GM06990 (cell line): ENCODE data around the gene HERC3.

ENCODE experiments used
- DNase-seq: peaks from one replicate; pipeline ENCODE4 v3.0.0-alpha.2; 2011; ENCODE audit not compliant: insufficient read length; ENCODE audit errors: extremely low read depth
- H3K27me3 ChIP-seq: replicated peaks from 2 replicates; pipeline ENCODE4 v1.6.0; 2011; ENCODE audit warnings: low read length; ENCODE audit not compliant: control insufficient read depth, insufficient read depth
- H3K36me3 ChIP-seq: 2 replicates; pipeline ENCODE4 v1.5.1; 2011; ENCODE audit warnings: low read length; ENCODE audit not compliant: control insufficient read depth, insufficient read depth
- H3K4me3 ChIP-seq: replicated peaks from 2 replicates; pipeline ENCODE4 v1.5.1; 2011; ENCODE audit warnings: low read depth, mild to moderate bottlenecking, control low read depth, low read length
- CTCF ChIP-seq: IDR thresholded peaks from 2 replicates; pipeline ENCODE4 v1.5.1; 2011; ENCODE audit warnings: low read length, control low read depth, mild to moderate bottlenecking, inconsistent platforms; ENCODE audit not compliant: insufficient read depth, poor library complexity, severe bottlenecking

The HERC3 gene

DNA sequence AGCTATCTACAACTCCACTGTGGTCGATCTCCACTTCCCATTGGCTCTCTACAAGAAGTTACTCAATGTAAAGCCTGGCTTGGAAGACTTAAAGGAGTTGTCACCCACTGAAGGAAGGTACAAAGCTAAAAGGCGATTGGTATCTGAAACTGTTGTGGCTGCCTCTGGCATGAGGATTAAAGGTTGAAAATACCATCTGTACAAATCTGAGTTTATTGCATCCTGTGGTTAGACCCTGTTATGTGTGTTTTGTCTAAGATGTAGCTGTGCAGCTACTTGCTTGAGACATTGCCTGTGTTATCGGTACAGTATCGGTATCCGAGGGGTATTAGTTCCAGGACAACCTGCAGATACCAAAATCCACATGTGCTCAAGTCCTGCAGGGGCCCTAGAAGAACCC is 88.9 kb downstream of the HERC3 start:
- H3K27me3 ChIP-seq, result no peaks in the 10 kb centered on the region
- H3K36me3 ChIP-seq, result no peaks in the 10 kb centered on the region; the same call in 1 of the 2 replicates
- TF ChIP-seq CTCF, result no peak
- H3K4me3 ChIP-seq, result no peak overlapping the region
- DNase-seq, result no peak

DNA sequence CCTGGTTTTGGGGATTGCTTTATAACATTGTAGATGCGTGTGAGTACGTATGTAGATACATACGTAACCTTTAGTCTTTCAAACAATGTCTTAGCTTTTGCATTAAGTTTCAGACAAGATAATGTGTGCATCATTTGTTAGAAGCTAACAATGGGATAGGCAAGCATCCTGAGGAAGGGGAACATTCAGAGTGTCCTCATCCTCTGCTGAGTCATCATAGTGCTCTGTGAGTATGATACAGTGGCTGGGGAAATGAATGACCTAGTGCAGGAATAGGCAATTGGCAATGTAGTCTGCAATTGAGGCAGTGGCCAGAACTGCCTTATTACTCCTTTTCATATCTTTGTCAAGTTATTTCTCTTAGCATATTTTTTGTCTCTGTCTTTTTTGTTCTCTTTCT is 98.1 kb downstream of the HERC3 start:
- DNase-seq, result no peak
- Histone ChIP-seq H3K4me3 (no peak overlapping the region), H3K36me3 (no peaks in the 10 kb centered on the region), H3K27me3 (no peaks in the 10 kb centered on the region)
- TF ChIP-seq CTCF, result no peak

DNA sequence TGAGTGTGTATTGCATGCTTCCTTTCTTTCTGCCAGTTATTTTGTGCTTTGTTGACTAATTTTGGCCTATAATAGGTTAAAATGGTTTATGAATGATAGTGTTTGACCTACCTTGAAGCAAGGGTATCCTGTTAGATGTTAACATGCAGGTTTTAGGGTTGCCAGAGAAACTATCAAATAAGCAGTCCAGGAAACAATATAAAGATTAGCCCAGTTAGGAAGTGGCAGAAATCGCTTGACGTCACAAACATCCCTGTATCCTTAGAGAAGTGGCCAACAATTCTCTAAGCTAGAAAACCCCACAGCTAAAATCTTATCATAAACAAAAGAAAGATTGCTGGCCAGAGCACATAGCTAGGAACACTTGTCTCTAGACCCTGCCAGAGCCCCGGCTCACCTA is 101.5 kb downstream of the HERC3 start:
- Histone ChIP-seq H3K36me3 (no peaks in the 10 kb centered on the region), H3K27me3 (no peaks in the 10 kb centered on the region), H3K4me3 (no peak overlapping the region)
- no peak for DNase-seq
- TF ChIP-seq CTCF, result no peak

GRCh38 chr4:88696630-88697029 is 104.3 kb downstream of the HERC3 start:
- no peak for DNase-seq
- H3K4me3 ChIP-seq, result no peak overlapping the region
- H3K27me3 ChIP-seq, result no peaks in the 10 kb centered on the region
- no peak for TF ChIP-seq CTCF
- no peaks in the 10 kb centered on the region for H3K36me3 ChIP-seq

GRCh38 chr4:88697141-88697540 is 104.9 kb downstream of the HERC3 start:
- TF ChIP-seq CTCF, result no peak
- Histone ChIP-seq H3K27me3 (no peaks in the 10 kb centered on the region), H3K36me3 (no peaks in the 10 kb centered on the region), H3K4me3 (peak overlapping the region; percentile 67)
- DNase-seq, result peak; percentile 6
